Activated CD4-positive, alpha-beta T cell treated with anti-CD3 and anti-CD28 coated beads, Interleukin-2, amount 50 U/mL, for 16 hours (primary cell): ENCODE measurements around the gene PACSIN1.

ENCODE experiments used
- DNase-seq: peaks from one replicate; pipeline ENCODE4 v3.0.0-alpha.2; 2020

Gene PACSIN1

GRCh38 chr6:34516391-34517324, 50.8 kb downstream of the PACSIN1 start:
- no peak for DNase-seq

GRCh38 chr6:34517461-34517881, 51.6 kb downstream of the PACSIN1 start:
- DNase-seq: no peak

GRCh38 chr6:34517966-34518365, 52.1 kb downstream of the PACSIN1 start:
- no peak for DNase-seq

GRCh38 chr6:34518669-34519365, 52.9 kb downstream of the PACSIN1 start:
- no peak for DNase-seq

- DNase-seq: no peak
These were observed 54.2 kb downstream of the PACSIN1 start for GRCh38 chr6:34519971-34520644.

- DNase-seq: no peak
These were observed 55.0 kb downstream of the PACSIN1 start for GRCh38 chr6:34520645-34521462.

GRCh38 chr6:34521463-34522285, 55.8 kb downstream of the PACSIN1 start:
- DNase-seq: no peak

GRCh38 chr6:34522761-34523160, 56.9 kb downstream of the PACSIN1 start:
- DNase-seq: no peak

- DNase-seq: no peak
These were observed 57.7 kb downstream of the PACSIN1 start for GRCh38 chr6:34523441-34524206.

GRCh38 chr6:34524499-34524898, 58.6 kb downstream of the PACSIN1 start:
- DNase-seq: no peak

- no peak for DNase-seq
These were observed 59.1 kb downstream of the PACSIN1 start for GRCh38 chr6:34524971-34525370.

- no peak for DNase-seq
These were observed 59.7 kb downstream of the PACSIN1 start for GRCh38 chr6:34525431-34526175.

- no peak for DNase-seq
These were observed 60.5 kb downstream of the PACSIN1 start for GRCh38 chr6:34526241-34526972.

- peak; percentile 96 for DNase-seq
These were observed 61.3 kb downstream of the PACSIN1 start for GRCh38 chr6:34526992-34527728.

- no peak for DNase-seq
These were observed 62.1 kb downstream of the PACSIN1 start for GRCh38 chr6:34527751-34528670.

GRCh38 chr6:34528996-34529664, 63.3 kb downstream of the PACSIN1 start:
- no peak for DNase-seq
